ENCODE results near the gene FRG1.
"Not testable (repeated sequence)": the region's sequence is repeated elsewhere in the genome, so short reads cannot be mapped to it uniquely, and the experiment has no call there.

The FRG1 gene

GRCh38 chr4:189984661-189985060, 44.0 kb downstream of the FRG1 start:
- DNase-seq (ENCODE audit: low read depth in 2 of 2, low spot score in 1 of 2), result not testable (repeated sequence)

- DNase-seq (ENCODE audit: low read depth in 2 of 2, low spot score in 1 of 2), result not testable (repeated sequence)
Observed at GRCh38 chr4:189985651-189986243, 45.1 kb downstream of the FRG1 start.

GRCh38 chr4:189988877-189989431, 48.3 kb downstream of the FRG1 start:
- no peak for DNase-seq (ENCODE audit: low read depth in 2 of 2, low spot score in 1 of 2)

- DNase-seq (ENCODE audit: low read depth in 2 of 2, low spot score in 1 of 2), result not testable (repeated sequence)
Observed at GRCh38 chr4:189989941-189990340, 49.3 kb downstream of the FRG1 start.
